Neural cell (in vitro differentiated cells): ENCODE data around the gene POMGNT2. TPM values are rescaled to one million over a fixed set of nuclear protein-coding genes. Genes with fewer than 3 reads are reported as not detected.

Source experiments
- H2AFZ ChIP-seq: fragments of 200-600, 300-800 bp; sonication (generic), shearing (Covaris generic); 2 replicates; pipeline ENCODE4 v1.6.0; 2014; ENCODE audit warnings: low read depth, mild to moderate bottlenecking, antibody characterized with exemption, low read length, moderate library complexity
- H3F3A ChIP-seq: fragments of 200-600 bp; shearing (Covaris generic); 2 replicates; pipeline ENCODE4 v1.6.1; 2016; ENCODE audit warnings: mild to moderate bottlenecking, moderate library complexity, mixed read lengths, antibody characterized with exemption, low read length; ENCODE audit not compliant: insufficient read depth, poor library complexity, severe bottlenecking
- H3K27ac ChIP-seq: fragments of 200-600, 300-800 bp; sonication (generic), shearing (Covaris generic); 2 replicates; pipeline ENCODE4 v1.5.1; 2014; ENCODE audit warnings: mild to moderate bottlenecking, low read length, moderate library complexity
- H3K27me3 ChIP-seq: fragments of 300-800, 200-600 bp; sonication (generic), shearing (Covaris generic); 2 replicates; pipeline ENCODE4 v1.6.0; 2014; ENCODE audit warnings: mild to moderate bottlenecking, low read depth, low read length, moderate library complexity; ENCODE audit not compliant: insufficient read depth
- H3K36me3 ChIP-seq: fragments of 300-800, 200-600 bp; sonication (generic), shearing (Covaris generic); 2 replicates; pipeline ENCODE4 v1.5.1; 2014; ENCODE audit warnings: mild to moderate bottlenecking, antibody characterized with exemption, low read length, moderate library complexity; ENCODE audit not compliant: insufficient read depth
- H3K4me2 ChIP-seq: fragments of 300-800, 200-600 bp; sonication (generic), shearing (Covaris generic); 2 replicates; pipeline ENCODE4 v1.6.0; 2014; ENCODE audit warnings: mild to moderate bottlenecking, low read length
- H3K4me3 ChIP-seq: fragments of 300-800, 200-600 bp; sonication (generic), shearing (Covaris generic); 2 replicates; pipeline ENCODE4 v1.5.1; 2014; ENCODE audit warnings: mild to moderate bottlenecking, low read length, moderate library complexity
- H3K79me2 ChIP-seq: fragments of 200-600 bp; shearing (Covaris generic); replicated peaks from 2 replicates; pipeline ENCODE4 v1.6.0; 2014; ENCODE audit warnings: mild to moderate bottlenecking, low read length, moderate library complexity; ENCODE audit not compliant: insufficient read depth
- H3K9ac ChIP-seq: fragments of 300-800, 200-600 bp; sonication (generic), shearing (Covaris generic); 2 replicates; pipeline ENCODE4 v1.6.1; 2016; ENCODE audit warnings: mild to moderate bottlenecking, low read length, mixed read lengths
- H3K9me2 ChIP-seq: fragments of 200-600 bp; shearing (Covaris generic); 2 replicates; pipeline ENCODE4 v1.6.1; 2016; ENCODE audit warnings: mild to moderate bottlenecking, low read length, mixed read lengths; ENCODE audit not compliant: insufficient read depth
- H3K9me3 ChIP-seq: fragments of 200-600, 300-800 bp; sonication (generic), shearing (Covaris generic); 2 replicates; pipeline ENCODE4 v1.6.1; 2016; ENCODE audit warnings: mild to moderate bottlenecking, mixed run types, low read length, moderate library complexity, mixed read lengths
- H4K20me1 ChIP-seq: fragments of 200-600 bp; shearing (Covaris generic); 2 replicates; pipeline ENCODE4 v1.6.1; 2016; ENCODE audit warnings: mild to moderate bottlenecking, mixed run types; ENCODE audit not compliant: insufficient read depth
- EP300 ChIP-seq: fragments of 450-650 bp; conservative IDR thresholded peaks from 2 replicates; pipeline ENCODE4 v1.6.1; 2014; ENCODE audit warnings: antibody characterized with exemption, mild to moderate bottlenecking, moderate library complexity; ENCODE audit not compliant: poor library complexity, severe bottlenecking
- EZH2 ChIP-seq: fragments of 200-600, 300-800 bp; shearing (Covaris generic), sonication (generic); IDR thresholded peaks from 2 replicates; pipeline ENCODE4 v1.6.1; 2014; ENCODE audit warnings: antibody characterized with exemption, low read length, borderline replicate concordance, mild to moderate bottlenecking; ENCODE audit not compliant: insufficient read depth, poor library complexity, severe bottlenecking
- MXI1 ChIP-seq: fragments of 450-650 bp; conservative IDR thresholded peaks from 2 replicates; pipeline ENCODE4 v1.6.1; 2014; ENCODE audit warnings: antibody characterized with exemption, mild to moderate bottlenecking; ENCODE audit not compliant: poor library complexity, severe bottlenecking
- RAD21 ChIP-seq: fragments of 450-650 bp; conservative IDR thresholded peaks from 2 replicates; pipeline ENCODE4 v1.6.1; 2014; ENCODE audit warnings: antibody characterized with exemption, mild to moderate bottlenecking, moderate library complexity
- SMC3 ChIP-seq: fragments of 450-650 bp; conservative IDR thresholded peaks from 2 replicates; pipeline ENCODE4 v1.6.1; 2014; ENCODE audit warnings: antibody characterized with exemption, mild to moderate bottlenecking, moderate library complexity; ENCODE audit not compliant: poor library complexity
- TAF1 ChIP-seq: IDR thresholded peaks from 2 replicates; pipeline ENCODE4 v1.6.1; 2012; ENCODE audit warnings: low read depth
- polyA plus RNA-seq: library from polyadenylated mRNA; depleted of rRNA; stranded (reverse); fragments of >200 nt; gene quantifications from 2 replicates; pipeline ENCODE4 v1.2.3, GENCODE V29; 2014
- TF ChIP-seq, protein P1 (sequence below): IDR thresholded peaks from 2 replicates; pipeline ENCODE4 v1.6.1; 2012; ENCODE audit warnings: borderline replicate concordance
- TF ChIP-seq, protein P2 (sequence below): fragments of 450-650 bp; IDR thresholded peaks from 2 replicates; pipeline ENCODE4 v1.5.1; 2014; ENCODE audit warnings: antibody characterized with exemption, mild to moderate bottlenecking, moderate library complexity; ENCODE audit not compliant: poor library complexity, severe bottlenecking

The POMGNT2 gene
- polyA plus RNA-seq, 1 donor from 2014 or later, result 25.7 TPM

DNA sequence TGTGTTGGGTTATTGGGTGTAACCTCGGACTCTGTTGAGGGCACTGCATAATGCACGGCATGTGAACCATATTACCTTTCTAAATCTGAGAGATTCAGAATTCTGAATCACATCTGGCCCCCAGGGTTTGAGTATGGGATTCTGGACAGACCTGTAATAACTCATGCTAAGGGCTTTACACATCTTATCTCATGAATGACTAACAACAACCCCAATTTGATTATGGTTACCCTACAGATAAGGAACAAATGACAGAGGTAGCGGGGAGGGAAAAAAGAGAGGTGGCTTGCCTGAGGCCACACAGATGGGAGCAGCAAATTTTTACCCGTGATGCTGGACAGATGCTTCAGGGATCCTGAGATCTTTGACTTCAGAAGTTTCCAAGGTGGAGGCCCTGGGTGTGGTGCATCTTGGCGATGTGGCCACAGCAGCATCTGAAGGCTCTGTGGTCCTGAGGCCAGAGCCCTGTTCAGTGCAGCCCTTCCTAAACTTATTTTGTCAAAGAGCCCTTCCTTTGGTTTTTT lies 43.8 kb downstream of the POMGNT2 start:
- Histone ChIP-seq H2AFZ (no peak overlapping the region), H3K27me3 (no peaks in the 10 kb centered on the region), H3F3A (no peaks in the 10 kb centered on the region), H4K20me1 (no peaks in the 10 kb centered on the region), H3K4me2 (no peak overlapping the region), H3K27ac (no peak overlapping the region), H3K9me3 (no peaks in the 10 kb centered on the region), H3K9ac (no peak overlapping the region), H3K9me2 (no peaks in the 10 kb centered on the region), H3K79me2 (no peaks in the 10 kb centered on the region), H3K4me3 (no peak overlapping the region), H3K36me3 (no peaks in the 10 kb centered on the region)
- TF ChIP-seq EZH2 (no peak), TAF1 (no peak), SMC3 (no peak), MXI1 (no peak)
- TF ChIP-seq, protein P1, sequence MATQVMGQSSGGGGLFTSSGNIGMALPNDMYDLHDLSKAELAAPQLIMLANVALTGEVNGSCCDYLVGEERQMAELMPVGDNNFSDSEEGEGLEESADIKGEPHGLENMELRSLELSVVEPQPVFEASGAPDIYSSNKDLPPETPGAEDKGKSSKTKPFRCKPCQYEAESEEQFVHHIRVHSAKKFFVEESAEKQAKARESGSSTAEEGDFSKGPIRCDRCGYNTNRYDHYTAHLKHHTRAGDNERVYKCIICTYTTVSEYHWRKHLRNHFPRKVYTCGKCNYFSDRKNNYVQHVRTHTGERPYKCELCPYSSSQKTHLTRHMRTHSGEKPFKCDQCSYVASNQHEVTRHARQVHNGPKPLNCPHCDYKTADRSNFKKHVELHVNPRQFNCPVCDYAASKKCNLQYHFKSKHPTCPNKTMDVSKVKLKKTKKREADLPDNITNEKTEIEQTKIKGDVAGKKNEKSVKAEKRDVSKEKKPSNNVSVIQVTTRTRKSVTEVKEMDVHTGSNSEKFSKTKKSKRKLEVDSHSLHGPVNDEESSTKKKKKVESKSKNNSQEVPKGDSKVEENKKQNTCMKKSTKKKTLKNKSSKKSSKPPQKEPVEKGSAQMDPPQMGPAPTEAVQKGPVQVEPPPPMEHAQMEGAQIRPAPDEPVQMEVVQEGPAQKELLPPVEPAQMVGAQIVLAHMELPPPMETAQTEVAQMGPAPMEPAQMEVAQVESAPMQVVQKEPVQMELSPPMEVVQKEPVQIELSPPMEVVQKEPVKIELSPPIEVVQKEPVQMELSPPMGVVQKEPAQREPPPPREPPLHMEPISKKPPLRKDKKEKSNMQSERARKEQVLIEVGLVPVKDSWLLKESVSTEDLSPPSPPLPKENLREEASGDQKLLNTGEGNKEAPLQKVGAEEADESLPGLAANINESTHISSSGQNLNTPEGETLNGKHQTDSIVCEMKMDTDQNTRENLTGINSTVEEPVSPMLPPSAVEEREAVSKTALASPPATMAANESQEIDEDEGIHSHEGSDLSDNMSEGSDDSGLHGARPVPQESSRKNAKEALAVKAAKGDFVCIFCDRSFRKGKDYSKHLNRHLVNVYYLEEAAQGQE, result no peak

DNA sequence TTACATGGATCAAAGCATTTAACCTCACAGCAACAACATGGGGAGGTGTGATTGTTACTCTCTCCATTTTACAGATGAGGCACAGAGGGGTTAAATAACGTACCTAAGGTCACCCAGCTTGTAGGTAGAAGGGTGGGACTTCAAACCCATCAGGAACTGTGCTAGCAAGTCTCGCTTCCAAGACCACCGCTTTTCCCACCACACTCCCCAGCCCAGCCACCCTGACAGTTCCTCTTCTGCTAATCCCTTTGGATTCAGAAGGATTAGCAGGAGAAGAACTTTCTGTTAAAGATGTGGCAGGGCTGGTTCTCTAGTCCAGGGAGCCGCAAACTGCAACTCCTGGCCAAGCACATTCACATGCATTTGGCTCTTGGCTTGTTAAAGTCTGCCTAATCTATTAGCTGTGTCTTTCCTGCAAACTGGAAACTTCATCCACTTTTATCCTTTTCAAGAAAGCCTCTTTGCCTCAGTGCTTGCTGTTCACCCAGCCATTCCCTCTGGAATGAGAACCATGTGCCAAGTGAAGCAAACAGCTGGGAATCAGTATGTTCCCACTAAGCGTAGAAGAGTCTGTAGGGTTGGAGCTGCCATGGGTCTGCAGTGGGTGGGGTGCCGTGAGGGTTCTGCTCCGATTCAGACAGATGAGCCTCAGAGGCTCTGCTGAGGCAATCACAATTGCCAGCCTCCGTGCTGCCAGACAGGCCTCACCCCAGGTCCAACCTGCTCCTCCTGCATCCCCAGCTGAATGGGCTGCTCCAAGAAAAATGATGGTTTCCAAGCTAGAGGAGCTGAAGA lies 44.6 kb downstream of the POMGNT2 start:
- H3K4me3 ChIP-seq, result no peak overlapping the region
- H2AFZ ChIP-seq, result no peak overlapping the region

More for the DNA sequence above, 44.6 kb downstream of the POMGNT2 start:
- Histone ChIP-seq H3K27ac (no peak overlapping the region), H3F3A (no peaks in the 10 kb centered on the region), H3K79me2 (no peaks in the 10 kb centered on the region), H4K20me1 (no peaks in the 10 kb centered on the region), H3K36me3 (no peaks in the 10 kb centered on the region), H3K27me3 (no peaks in the 10 kb centered on the region), H3K9ac (no peak overlapping the region), H3K4me2 (no peak overlapping the region), H3K9me2 (no peaks in the 10 kb centered on the region), H3K9me3 (no peaks in the 10 kb centered on the region)
- TF ChIP-seq, protein P2, sequence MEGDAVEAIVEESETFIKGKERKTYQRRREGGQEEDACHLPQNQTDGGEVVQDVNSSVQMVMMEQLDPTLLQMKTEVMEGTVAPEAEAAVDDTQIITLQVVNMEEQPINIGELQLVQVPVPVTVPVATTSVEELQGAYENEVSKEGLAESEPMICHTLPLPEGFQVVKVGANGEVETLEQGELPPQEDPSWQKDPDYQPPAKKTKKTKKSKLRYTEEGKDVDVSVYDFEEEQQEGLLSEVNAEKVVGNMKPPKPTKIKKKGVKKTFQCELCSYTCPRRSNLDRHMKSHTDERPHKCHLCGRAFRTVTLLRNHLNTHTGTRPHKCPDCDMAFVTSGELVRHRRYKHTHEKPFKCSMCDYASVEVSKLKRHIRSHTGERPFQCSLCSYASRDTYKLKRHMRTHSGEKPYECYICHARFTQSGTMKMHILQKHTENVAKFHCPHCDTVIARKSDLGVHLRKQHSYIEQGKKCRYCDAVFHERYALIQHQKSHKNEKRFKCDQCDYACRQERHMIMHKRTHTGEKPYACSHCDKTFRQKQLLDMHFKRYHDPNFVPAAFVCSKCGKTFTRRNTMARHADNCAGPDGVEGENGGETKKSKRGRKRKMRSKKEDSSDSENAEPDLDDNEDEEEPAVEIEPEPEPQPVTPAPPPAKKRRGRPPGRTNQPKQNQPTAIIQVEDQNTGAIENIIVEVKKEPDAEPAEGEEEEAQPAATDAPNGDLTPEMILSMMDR, result no peak
- TF ChIP-seq SMC3, result no peak
- TF ChIP-seq EP300, result no peak
- TF ChIP-seq EZH2, result no peak
- no peak for TF ChIP-seq RAD21
- TF ChIP-seq MXI1, result no peak
- TF ChIP-seq TAF1, result no peak
